Measurements from ENCODE around the gene ATP13A4. TPM values are rescaled to one million over a fixed set of nuclear protein-coding genes. Genes with fewer than 3 reads are reported as not detected.

ATP13A4 gene
- total RNA-seq, 1 donor from 2014 or later: 2.1 TPM

- no peak for DNase-seq (ENCODE audit: low spot score)
These were observed 151.4 kb downstream of the ATP13A4 start for GRCh38 chr3:193403307-193403706.

GRCh38 chr3:193400304-193400703 is 154.4 kb downstream of the ATP13A4 start:
- DNase-seq (ENCODE audit: low spot score): no peak

GRCh38 chr3:193396451-193397244 is 158.0 kb downstream of the ATP13A4 start:
- no peak for DNase-seq (ENCODE audit: low spot score)

GRCh38 chr3:193391902-193392301 is 162.8 kb downstream of the ATP13A4 start:
- no peak for DNase-seq (ENCODE audit: low spot score)

GRCh38 chr3:193389335-193389734 is 165.4 kb downstream of the ATP13A4 start:
- no peak for DNase-seq (ENCODE audit: low spot score)

- no peak for DNase-seq (ENCODE audit: low spot score)
These were observed 166.3 kb downstream of the ATP13A4 start for GRCh38 chr3:193388361-193388760.

- no peak for DNase-seq (ENCODE audit: low spot score)
These were observed 167.1 kb downstream of the ATP13A4 start for GRCh38 chr3:193387596-193387995.

- DNase-seq (ENCODE audit: low spot score): no peak
These were observed 176.0 kb downstream of the ATP13A4 start, which contains the start of gene ATP13A5 for GRCh38 chr3:193378706-193379105. Gene ATP13A5, minus strand, starts transcription at chr3:193378753. Its CDS starts 28 bp downstream, at chr3:193378725.

- DNase-seq (ENCODE audit: low spot score): no peak
These were observed 177.1 kb downstream of the ATP13A4 start for GRCh38 chr3:193377591-193377990.

- no peak for DNase-seq (ENCODE audit: low spot score)
These were observed 179.1 kb downstream of the ATP13A4 start for GRCh38 chr3:193375614-193376013.

GRCh38 chr3:193372783-193373182 is 181.9 kb downstream of the ATP13A4 start:
- no peak for DNase-seq (ENCODE audit: low spot score)

GRCh38 chr3:193367868-193368267 is 186.8 kb downstream of the ATP13A4 start:
- no peak for DNase-seq (ENCODE audit: low spot score)

- no peak for DNase-seq (ENCODE audit: low spot score)
These were observed 197.4 kb downstream of the ATP13A4 start for GRCh38 chr3:193357291-193357690.

- DNase-seq (ENCODE audit: low spot score): no peak
These were observed 200.3 kb downstream of the ATP13A4 start for GRCh38 chr3:193354423-193354822.

Other genes with a start within 250 kb of the ATP13A4 start
- gene ATP13A5, start 176.1 kb downstream of the ATP13A4 start, total RNA-seq: not detected
- gene OPA1, start 38.3 kb upstream of the ATP13A4 start, total RNA-seq: 84.9 TPM